OCI-LY7 (cell line): Measurements from ENCODE around the gene SFT2D3.

Experiments
- EZH2phosphoT487 ChIP-seq: fragments of 200-600 bp; sonication (generic); IDR thresholded peaks from 2 replicates; pipeline ENCODE4 v1.6.1; 2018; ENCODE audit warnings: low read depth, borderline replicate concordance, mild to moderate bottlenecking, mixed run types, antibody characterized with exemption, low read length, moderate library complexity, mixed read lengths
- TF ChIP-seq, protein P1 (sequence below): fragments of 200-600 bp; sonication (generic); conservative IDR thresholded peaks from 2 replicates; pipeline ENCODE4 v1.5.1; 2014; ENCODE audit warnings: mild to moderate bottlenecking, antibody characterized with exemption, low read length, moderate library complexity, mixed read lengths

DNA sequence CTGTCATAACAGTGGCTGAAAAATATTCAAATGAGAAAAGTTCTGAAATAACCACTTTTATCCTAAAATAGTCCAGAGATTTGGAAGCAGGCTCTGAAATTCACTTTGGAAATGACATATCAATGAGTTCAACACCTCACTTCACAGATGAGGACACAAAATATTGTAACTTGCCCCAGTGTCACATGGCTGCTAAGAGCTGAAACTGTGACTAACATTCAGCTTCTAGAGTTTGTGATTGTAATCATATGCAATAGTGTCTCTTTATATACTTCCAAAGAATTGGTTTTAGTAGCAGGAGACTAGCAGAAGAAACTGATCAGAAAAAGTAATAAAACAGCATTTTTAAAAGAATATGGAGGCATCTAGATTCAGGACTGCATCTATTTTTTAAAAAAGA is 52.1 kb downstream of the SFT2D3 start:
- TF ChIP-seq, protein P1, sequence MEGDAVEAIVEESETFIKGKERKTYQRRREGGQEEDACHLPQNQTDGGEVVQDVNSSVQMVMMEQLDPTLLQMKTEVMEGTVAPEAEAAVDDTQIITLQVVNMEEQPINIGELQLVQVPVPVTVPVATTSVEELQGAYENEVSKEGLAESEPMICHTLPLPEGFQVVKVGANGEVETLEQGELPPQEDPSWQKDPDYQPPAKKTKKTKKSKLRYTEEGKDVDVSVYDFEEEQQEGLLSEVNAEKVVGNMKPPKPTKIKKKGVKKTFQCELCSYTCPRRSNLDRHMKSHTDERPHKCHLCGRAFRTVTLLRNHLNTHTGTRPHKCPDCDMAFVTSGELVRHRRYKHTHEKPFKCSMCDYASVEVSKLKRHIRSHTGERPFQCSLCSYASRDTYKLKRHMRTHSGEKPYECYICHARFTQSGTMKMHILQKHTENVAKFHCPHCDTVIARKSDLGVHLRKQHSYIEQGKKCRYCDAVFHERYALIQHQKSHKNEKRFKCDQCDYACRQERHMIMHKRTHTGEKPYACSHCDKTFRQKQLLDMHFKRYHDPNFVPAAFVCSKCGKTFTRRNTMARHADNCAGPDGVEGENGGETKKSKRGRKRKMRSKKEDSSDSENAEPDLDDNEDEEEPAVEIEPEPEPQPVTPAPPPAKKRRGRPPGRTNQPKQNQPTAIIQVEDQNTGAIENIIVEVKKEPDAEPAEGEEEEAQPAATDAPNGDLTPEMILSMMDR: no peak
- no peak for TF ChIP-seq EZH2phosphoT487
